HG02981 (cell line): ENCODE measurements around the gene MYL3.

ENCODE experiments used
- ATAC-seq: cut with Tn5 transposase; IDR thresholded peaks from one replicate; pipeline ENCODE4 v1.9.1; 2021; ENCODE audit warnings: mild to moderate bottlenecking, moderate library complexity; ENCODE audit not compliant: unreplicated experiment

The MYL3 gene

DNA sequence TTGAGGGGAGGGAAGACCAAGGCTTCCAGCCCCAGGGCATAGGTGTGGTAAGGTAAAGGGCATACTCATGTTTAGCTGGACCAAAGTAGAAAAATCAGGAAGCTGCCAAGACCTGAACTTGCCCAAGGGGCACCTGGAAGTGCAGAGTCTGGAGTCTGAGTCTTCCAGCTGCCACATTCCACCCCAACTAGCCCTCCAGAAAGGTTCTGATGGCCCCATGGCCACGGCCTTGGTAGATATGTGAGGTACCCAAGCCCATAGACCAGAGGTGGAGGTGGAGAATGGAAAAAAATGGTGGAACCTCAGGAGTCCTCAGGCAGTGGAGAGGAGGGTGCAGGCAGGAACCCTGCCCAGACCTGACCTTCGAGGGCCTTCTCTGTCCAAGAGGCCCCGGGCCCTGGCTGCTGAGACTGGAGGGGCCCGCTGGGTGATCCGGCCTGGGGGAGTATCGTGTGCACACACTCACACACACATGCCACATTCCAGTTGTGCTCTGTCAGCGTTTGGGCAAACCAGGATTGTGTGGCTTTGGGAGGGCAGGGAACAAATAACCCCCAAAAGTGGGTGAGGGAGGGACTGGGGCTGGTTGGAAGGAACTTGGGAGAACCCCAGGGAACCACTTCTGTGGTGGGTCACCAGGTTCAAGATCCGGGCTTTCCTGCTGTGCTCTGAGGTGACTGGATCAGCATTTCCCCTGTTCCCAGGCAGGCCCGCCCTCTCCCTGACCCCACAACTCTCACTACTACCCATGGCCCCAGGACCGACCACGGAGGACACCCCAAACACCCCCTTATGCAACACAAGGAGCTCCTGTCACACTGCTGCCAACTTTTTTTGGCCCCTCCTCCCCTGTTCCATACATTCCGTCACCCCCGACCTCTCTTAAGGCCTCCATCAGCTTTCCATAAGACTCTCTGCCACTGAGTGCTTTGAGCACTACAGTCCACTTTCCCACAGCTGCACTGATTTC lies 11.6 kb downstream of the MYL3 start:
- no peak for ATAC-seq

DNA sequence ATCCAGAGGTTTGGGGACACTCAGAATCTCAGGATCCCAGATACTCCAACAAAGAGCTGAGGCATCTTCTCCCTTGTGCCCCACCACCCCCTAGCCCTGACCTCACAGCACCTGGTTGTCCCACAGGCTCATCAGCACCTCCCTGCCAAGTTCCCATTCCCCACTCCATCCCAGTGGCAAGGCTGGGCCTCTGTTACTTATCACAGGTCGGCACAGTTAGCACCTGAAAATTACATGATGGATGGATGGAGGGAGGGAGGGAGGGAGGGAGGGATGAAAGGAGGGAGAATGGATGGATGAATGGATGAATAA lies 12.8 kb downstream of the MYL3 start:
- ATAC-seq = no peak

DNA sequence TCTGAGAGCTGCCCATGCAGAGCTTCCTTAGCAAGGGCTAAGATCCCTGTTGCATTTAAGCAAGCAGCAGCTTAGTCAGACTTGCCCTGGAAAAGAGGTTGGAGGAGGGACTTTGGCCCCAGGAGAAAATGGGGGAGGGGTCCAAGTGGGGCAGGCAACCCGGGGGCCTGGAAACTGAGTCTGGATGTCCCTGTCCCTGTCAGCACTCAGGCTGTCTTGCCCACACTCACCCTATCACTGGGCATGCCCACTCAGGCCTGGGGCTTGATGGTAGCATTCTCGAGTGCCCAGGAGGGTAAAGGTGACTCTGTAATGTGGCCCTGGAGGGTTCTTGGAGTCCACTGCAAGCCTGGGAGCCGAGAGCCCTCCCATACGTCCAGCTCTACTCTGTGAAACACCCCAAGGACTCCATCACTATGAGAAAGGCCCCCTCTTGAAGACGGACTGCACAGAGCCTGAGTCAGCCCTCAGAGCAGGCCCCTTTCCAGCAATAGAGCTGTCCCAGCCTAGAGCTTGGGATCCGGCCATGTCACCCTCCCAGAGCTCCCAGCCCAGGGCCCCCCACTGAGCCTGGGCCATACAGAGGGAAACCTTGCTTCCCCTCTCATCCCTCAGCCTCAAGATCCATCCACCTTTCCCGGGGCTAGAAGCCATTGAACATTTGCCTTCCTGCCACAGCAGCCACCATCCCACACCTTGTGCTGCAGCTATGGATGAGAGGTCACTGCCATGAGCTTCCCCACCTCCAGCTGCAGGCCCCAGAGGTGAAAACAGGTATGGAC lies 13.4 kb downstream of the MYL3 start:
- ATAC-seq = no peak

DNA sequence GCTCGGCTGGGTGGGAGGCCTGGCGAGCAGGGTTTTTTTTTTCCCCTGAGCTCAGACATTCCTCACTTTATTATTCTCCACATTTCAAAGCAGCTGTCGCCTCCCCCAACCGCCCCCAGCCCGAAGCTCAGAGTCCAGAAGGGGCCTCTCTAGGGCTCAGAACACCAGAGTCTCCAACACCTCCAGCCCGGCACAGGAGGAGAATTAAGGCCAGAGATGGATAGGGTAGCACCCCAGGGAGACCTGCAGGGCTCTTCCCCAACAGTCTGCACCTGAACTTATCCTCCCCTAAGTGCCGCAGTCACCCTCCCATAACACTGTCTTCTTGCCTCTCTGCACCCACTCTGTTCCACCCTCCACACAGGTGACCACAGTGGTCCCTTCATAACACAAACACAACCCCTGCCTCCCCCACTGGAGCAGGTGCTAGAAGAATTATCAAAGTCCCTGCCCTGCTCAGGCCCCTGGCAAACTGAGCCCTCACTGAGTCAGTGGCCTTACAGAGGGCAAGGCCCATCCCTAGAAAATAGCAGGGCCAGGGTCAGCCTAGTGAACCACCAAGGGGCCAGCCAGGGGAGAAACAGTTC lies 14.1 kb downstream of the MYL3 start:
- ATAC-seq = no peak

DNA sequence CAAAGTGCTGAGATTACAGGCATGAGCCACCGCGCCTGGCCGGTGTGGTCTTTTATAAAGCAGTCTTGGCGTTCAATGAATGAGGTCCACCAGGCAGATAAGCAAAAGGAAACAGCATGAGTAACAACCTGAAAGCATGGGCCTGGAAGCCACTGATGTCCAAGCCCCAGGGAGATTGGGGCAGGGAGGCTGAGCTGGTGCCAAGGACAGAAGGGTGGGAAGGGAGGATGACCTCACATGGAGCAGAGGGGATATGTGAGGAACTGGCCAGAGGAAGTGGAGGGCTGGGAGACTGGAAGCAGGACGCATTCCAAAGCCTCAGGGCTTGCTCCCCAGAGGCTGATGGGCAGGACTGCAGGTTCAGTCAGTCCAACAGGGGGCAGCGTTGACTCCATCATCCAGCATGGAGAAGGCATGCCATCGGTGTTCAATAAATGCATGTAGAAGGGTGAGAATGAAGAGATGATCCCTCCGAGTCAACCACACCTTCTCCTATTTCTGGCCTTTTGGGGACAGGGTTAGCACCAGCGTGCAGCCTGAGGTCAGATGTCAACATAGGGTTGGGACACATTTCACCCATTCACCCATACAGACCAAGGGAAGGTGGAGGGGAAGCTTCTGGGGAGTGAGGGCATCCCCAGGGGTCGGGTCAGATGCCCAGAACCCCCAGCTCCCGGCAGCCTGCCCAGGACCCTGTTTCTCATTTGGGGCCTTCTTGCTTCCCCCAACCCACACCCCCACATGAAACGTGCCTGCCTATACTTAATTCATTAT lies 14.8 kb downstream of the MYL3 start:
- ATAC-seq = no peak

DNA sequence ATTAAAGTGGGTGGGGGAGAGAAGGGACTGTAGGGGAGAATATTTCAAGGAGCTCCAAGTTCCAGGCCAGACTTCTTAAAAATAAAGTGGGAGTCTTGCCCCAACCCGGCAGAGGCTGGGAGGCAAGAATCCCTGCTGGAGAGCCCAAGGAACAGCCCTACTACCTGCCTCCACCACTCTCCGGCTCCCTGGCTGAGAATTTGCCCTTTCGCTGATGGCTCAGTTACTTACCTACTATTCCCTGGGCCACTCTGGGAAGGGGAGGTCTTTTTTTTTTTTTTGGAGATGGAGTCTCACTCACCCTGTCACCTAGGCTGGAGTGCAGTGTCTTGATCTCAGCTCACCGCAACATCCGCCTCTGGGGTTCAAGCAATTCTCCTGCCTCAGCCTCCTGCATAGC lies 15.5 kb downstream of the MYL3 start:
- no peak for ATAC-seq

DNA sequence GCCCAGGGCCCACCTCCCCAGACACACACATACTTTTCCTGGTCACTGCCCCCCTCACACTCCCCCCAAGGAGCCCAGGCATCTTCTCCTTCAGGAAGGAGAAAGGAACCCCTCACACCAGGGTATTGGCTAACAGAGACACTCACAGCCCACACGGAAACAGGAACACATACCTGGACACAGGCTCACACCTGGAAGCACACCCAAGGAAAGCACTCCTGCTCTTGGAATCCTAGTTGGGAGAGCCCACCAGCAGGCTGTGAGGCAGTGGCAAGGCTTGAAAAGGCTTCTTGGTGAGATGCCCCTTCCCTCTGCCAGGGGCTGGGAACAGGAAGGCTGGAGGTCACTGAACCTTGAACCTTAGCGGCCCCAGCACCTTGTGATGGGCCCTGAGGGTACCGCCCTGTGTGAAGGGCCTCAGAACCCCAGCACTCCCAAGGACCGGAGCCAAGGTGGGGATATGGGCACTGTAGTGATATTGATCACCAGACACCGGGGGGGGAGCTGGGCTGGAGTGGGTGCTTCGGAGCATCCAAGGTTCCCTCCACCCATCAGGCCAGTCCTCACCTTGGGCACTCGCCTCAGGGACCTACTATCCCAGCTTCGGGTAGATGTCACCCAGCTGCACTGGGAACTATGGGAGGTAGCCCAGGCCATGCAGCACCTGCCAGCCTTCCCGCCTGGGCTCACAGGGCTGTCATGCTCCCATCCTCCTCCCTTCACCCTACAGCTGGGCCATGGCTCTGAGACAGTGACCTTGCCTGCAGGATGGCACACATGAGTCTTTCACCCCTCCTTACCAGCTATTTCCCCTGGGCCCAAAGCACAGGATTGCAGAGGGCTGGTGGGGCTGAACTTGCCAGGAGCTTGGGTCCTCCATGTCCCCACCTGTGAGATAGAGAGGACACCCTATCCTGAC lies 16.4 kb downstream of the MYL3 start:
- no peak for ATAC-seq

DNA sequence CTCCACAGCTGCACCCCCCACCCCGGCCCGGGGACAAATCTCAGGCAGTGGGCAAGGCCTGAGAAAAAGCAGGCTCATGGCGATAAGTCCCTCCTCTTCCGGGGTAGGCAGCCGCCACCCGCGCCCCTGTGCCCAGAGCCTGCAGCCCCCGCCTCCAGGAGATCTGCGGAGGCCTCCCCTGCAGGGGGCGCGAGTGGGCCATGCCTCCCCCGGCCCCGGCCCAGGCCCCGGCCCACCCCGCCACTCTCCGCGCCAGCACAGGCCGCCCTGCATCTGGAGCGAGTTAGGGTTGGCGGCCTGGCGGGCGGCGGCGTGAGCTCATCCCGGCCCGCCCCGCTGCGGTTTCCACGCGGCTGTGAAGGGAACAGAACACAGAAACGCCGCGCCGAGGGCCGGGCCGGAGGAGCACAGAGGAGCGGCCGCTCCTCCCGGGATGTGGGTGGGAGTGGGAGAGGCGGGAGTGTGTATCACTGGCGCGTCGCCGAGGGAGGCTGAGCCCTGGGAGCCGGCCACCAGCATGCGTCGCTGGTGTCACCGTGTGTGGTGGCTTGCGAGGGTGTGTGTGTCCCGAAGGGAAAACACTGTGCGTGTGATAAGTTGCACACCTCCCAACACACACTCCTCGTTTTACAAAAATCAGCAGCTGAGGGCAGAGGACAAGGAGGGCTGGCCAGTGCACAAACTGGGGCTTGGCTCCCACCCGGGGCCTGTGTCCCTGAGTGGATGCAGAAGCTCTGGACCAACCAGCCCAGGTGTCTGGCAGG lies 17.2 kb downstream of the MYL3 start:
- ATAC-seq = peak; percentile 61

DNA sequence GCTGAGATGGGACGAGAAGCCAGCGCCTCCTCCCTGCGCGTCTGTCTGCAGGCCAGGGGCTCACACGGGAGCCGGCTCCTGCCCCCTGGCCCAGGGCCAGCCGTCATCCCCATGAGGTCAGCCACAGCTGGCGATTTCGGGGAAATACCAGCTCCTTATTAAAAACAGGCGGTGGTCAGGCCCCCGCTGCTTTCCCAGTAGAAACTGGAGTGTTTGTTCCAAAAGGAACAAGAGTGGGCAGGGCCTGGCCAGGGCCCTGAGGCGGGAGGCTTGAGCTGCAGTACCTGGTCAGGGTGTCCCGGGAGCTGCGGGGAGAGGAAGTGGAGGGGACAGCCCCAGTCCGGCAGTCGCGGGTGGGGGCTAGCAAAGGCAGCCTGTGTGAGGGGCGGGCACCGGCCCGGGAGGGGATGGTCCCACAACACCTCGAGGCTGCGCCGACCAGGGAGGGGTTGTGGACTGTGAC lies 17.8 kb downstream of the MYL3 start:
- peak; percentile 44 for ATAC-seq

DNA sequence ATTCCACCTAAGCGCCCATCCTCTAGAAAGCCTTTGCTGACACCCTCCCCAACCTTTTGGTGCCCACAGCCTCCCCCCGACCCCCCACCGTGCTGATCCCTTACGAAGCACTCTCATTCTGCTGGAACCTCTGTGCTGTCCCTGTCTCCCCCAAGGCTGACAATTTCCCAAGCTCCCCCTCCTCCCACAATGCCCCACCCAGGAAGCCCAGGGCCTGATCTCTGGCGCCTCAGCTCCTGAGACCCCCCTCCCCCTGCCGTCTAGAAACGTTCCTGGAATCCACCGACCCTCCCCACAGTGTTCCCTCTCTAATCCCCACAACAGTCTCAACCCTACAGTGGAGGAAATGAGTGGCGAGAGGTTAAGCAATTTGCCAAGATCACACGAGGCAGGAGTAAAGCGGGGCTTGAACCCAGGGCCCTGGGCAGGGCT lies 18.3 kb downstream of the MYL3 start:
- ATAC-seq = no peak

DNA sequence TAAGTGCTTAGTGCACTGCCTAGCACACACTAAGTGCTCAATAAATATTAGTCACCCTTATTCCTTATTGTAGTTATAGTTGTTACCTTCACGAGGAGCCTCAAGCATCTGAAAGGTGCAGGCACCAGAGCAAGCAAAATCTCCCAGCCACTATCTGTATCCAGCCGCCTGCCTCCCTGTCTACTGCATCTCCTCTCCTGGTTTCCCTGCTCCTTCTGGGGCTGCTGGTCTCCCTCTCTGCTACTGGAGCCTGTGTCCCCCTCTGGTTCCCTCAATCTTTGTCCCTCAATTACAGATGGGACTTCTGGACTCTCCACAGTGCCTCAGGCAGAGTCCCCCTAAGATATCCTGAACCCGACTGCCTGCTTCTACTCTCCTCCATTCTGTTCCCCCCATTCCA lies 18.8 kb downstream of the MYL3 start:
- ATAC-seq = no peak

DNA sequence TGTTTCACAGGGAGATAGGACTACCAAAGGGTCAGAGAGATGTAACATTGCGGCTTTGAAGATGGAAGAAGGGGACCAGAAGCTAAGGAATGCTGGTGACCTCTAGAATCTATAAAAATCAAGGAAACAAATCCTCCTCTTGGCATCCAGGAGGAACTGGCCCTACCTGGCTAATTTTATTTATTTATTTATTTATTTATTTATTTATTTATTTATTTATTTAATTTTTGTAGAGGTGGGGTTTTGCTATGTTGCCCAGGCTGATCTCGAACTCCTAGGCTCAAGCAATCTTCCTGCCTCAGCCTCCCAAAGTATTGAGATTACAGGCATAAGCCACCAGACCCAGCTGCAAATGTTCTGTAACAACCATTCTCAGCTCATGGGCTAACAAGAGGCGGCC lies 19.7 kb downstream of the MYL3 start:
- ATAC-seq = no peak

DNA sequence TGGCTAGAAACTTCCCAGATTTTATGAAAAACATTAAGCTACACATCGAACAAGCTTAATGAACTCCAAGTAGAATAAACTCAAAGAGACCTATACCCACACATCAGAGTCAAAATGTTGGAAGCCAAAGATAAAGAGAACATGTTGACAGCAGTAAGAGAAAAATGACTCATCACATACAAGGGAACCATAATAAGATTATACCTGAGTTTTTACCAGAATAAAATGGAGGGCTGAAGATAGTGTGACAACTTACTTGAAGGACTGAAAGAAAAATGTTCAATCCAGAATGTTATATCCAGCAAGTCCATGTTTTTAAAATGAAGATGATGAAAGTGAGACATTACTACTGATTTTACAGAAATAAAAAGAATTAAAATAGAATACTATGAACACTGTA lies 22.8 kb downstream of the MYL3 start:
- ATAC-seq = no peak

DNA sequence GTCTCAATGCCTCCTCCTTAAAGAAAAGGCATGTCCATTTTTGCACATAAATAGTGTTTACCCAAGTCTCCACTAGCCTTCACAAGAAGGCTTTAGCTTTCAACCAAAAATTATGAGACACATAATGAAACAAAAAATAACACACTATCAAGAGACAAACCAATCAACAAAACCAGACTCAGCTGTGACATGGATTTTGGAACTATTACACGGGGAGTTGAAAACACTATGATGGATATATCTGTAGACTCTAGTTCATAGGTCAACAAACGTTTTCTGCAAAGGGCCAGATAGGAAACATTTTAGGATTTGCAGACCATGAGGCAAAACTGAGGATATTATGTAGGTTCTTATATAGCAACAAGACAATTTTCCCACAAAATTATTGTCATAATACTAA lies 24.9 kb downstream of the MYL3 start:
- ATAC-seq = no peak

DNA sequence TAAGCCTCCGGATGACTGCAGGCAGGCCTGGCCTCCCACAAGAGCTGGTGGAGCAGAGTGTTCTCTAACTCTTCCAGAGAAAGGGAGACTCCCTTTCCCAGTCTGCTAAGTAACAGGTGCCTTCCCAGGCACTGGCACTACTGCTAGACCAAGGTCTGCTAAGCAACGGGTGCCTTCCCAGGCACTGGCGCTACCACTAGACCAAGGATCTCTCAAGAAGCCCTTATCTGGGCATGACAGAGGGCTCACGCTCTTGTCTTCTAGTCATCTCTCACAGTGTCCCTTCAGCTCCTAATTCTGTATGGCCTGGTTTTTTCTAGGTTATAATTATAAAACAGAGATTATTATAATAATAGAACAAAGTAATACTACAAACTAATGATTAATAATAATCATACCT lies 27.8 kb downstream of the MYL3 start:
- no peak for ATAC-seq

DNA sequence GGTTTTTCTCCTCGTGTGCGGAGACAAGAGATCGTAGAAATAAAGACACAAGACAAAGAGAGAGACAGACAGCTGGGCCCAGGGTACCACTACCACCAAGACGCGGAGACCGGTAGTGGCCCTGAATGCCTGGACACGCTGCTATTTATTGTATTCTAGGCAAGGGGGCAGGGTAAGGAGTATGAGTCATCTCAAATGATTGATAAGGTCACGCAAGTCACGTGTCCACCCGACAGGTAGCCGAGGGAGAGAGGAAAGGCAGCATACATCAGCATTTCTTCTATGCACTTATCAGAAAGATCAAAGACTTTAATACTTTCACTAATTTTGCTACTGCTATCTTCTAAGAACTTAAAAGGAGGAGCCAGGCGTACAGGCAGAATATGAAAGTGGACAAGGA lies 28.2 kb downstream of the MYL3 start:
- ATAC-seq = no peak

DNA sequence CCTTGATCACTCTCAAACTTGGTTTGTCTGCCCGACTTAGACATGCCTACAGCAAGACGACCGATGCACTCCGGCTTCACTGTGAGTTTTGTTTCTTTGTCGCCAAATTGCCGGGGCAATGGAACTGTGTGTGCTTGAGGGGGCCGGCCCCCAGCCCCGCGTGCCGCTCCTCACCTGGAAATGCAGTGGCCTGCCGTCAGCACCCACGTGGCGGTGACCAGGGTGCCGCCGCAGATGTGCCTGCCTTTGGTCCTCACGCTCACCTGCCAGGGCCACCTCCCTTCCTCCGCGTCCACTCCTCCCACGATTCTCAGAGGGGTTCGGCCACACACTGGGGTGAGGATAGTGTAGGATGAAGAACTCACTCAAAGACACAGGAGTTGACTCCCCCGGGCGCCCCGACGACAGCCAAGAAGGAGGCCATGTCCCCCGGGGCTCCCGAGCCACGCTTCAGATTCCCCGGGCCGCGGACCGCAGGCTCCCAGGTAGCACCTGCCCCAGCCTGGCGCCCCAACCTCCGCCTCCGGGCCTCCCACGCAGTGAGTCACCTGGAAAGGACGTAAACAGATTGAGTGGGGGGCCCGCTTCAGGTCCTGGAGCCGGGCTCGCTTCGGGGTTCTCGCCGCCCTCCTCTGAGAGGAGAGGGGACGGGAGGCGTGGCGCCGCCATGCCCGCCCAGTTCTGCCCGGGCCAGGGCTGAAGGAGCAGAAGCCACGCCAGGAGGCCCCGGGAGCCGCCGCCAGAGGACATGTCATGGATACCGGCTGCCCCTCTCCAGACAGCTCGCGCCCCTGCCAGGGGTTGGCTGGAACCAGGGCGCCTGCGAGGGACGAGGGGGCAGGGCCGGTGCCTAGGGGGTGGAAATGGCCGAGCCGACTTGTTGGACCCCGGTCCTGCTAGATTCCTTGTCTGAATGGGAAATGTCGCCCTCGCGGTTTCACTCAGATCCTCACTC lies 29.6 kb downstream of the MYL3 start:
- no peak for ATAC-seq

DNA sequence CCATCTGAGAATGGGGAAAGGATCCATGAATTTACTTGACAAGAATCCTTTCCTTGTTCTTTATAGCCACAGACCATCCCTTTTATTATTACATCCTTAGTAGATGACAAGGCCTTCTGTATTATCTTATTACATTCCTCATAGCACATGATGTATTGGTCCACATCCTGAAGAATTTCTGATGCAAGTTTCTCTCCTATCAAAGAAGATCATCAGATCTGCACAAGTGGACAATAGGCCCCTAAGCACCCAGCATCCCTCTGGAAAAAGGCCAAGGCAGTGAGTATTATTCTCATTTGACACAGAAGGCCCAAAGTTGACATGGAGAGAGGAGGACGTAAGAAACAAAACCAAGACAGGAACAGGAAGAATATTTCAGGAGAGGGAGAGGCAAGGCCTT lies 31.4 kb downstream of the MYL3 start:
- ATAC-seq = no peak
